Measurements from ENCODE around the gene SHF. TPM values are rescaled to one million over a fixed set of nuclear protein-coding genes. Genes with fewer than 3 reads are reported as not detected.

Gene SHF
- total RNA-seq, 2 donors from 2014 or later: 15.1 to 18.7 TPM

GRCh38 chr15:45198337-45199135 is 10.8 kb upstream of the SHF start:
- DNase-seq (ENCODE audit: low spot score) (peak; percentile 80), ATAC-seq (ENCODE audit: insufficient number of reproducible peaks, low FRiP score, low read depth) (peak; percentile 83)
- Histone ChIP-seq H3K9me3 (no peaks in the 10 kb centered on the region), H3K27ac (peak overlapping the region; percentile 97 to 99), H3K4me3 (peak overlapping the region; percentile 75), H3K36me3 (no peaks in the 10 kb centered on the region), H3K27me3 (replicated peaks; ENCODE audit: insufficient read depth) (no peaks in the 10 kb centered on the region), H3K4me1 (ENCODE audit: control insufficient read depth in 1 of 2, low read depth in 2 of 2) (peaks cover 0 to 23% of the 10 kb centered on the region in 2 donors)
- TF ChIP-seq CTCF (IDR thresholded peaks at IDR 0.05): peak; percentile 50

GRCh38 chr15:45197512-45197911 is 9.7 kb upstream of the SHF start:
- Histone ChIP-seq H3K27me3 (replicated peaks; ENCODE audit: insufficient read depth) (no peaks in the 10 kb centered on the region), H3K9me3 (no peaks in the 10 kb centered on the region), H3K4me1 (ENCODE audit: control insufficient read depth in 1 of 2, low read depth in 2 of 2) (peaks cover 0 to 13% of the 10 kb centered on the region in 2 donors), H3K27ac (peak overlapping the region in 1 of 2 donors; percentile 99), H3K36me3 (no peaks in the 10 kb centered on the region), H3K4me3 (peak overlapping the region; percentile 75)
- no peak for TF ChIP-seq CTCF (IDR thresholded peaks at IDR 0.05)
- ATAC-seq (ENCODE audit: insufficient number of reproducible peaks, low FRiP score, low read depth) (no peak), DNase-seq (ENCODE audit: low spot score) (no peak)

GRCh38 chr15:45187578-45187893 is 230 bp downstream of the SHF start:
- Histone ChIP-seq H3K4me1 (ENCODE audit: control insufficient read depth in 1 of 2, low read depth in 2 of 2) (peaks cover 0 to 29% of the 10 kb centered on the region in 2 donors), H3K36me3 (no peaks in the 10 kb centered on the region), H3K9me3 (no peaks in the 10 kb centered on the region), H3K27me3 (replicated peaks; ENCODE audit: insufficient read depth) (no peaks in the 10 kb centered on the region), H3K4me3 (peak overlapping the region; percentile 73), H3K27ac (peak overlapping the region; percentile 66 to 83)
- DNase-seq (ENCODE audit: low spot score) (no peak), ATAC-seq (ENCODE audit: insufficient number of reproducible peaks, low FRiP score, low read depth) (no peak)
- TF ChIP-seq CTCF (IDR thresholded peaks at IDR 0.05): no peak

GRCh38 chr15:45186771-45187577 is 792 bp downstream of the SHF start:
- no peak for DNase-seq (ENCODE audit: low spot score)
- H3K27ac ChIP-seq: peak overlapping the region; percentile 66 to 83
- H3K4me3 ChIP-seq: peak overlapping the region; percentile 73
- no peaks in the 10 kb centered on the region for H3K36me3 ChIP-seq
- peak; percentile 17 for TF ChIP-seq CTCF (IDR thresholded peaks at IDR 0.05)
- H3K27me3 ChIP-seq (replicated peaks; ENCODE audit: insufficient read depth): no peaks in the 10 kb centered on the region
- H3K9me3 ChIP-seq: no peaks in the 10 kb centered on the region
- no peak for ATAC-seq (ENCODE audit: insufficient number of reproducible peaks, low FRiP score, low read depth)
- H3K4me1 ChIP-seq (ENCODE audit: control insufficient read depth in 1 of 2, low read depth in 2 of 2): peaks cover 0 to 29% of the 10 kb centered on the region in 2 donors

Measured in thoracic aorta (tissue), 2 donors.